NT2/D1 (cell line): ENCODE results near the gene IL15.

Experiments used
- SUZ12 ChIP-seq: IDR thresholded peaks from 2 replicates; pipeline ENCODE4 v1.6.1; 2011; ENCODE audit not compliant: insufficient read length, insufficient read depth; ENCODE audit errors: extremely low read depth
- YY1 ChIP-seq: IDR thresholded peaks from 2 replicates; pipeline ENCODE4 v1.6.1; 2011; ENCODE audit not compliant: insufficient read length, insufficient read depth
- ZNF274 ChIP-seq: IDR thresholded peaks from 2 replicates; pipeline ENCODE4 v1.6.1; 2011; ENCODE audit warnings: mild to moderate bottlenecking, low read depth, low read length

DNA sequence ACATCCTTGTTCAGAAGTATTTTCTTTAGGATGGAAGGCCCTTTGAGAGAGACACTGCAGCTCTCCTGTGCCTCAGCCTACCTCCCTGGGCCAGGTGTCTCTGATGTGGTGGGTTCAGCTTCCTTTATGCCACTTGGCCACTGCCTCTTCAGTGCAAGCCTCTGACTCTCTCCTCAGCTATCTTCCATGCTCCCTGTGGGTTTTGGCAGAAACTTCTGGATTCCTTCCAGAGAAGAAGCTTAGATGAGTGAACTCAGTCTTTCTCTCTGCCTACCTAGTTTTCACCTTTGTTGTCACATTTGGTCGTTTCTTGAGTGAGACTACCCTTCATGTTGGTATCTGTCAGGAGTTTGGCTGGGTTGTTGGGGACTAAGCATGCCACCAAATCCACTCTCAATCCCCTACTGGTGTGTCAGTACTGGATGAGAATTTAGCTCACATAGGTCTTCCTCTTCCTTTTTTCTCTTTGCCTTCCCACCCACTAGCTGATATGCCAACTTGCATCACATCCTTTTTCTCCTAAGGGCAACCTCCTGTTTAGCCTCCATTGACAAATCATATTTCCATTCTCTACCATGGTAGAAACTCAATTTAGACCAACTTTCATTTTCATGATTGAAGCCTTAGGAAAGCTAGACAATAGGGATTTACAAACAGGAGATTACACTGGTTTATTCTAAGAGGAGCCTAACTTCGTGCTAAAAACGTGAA is 32.0 kb downstream of the IL15 start:
- TF ChIP-seq ZNF274 (no peak), SUZ12 (no peak), YY1 (no peak)
